ENCODE results near the gene MEIOB.
A peak's percentile ranks its signal among the peaks of the same experiment; 100 is the strongest.
"Not testable (repeated sequence)": the region's sequence is repeated elsewhere in the genome, so short reads cannot be mapped to it uniquely, and the experiment has no call there.

Gene MEIOB

DNA sequence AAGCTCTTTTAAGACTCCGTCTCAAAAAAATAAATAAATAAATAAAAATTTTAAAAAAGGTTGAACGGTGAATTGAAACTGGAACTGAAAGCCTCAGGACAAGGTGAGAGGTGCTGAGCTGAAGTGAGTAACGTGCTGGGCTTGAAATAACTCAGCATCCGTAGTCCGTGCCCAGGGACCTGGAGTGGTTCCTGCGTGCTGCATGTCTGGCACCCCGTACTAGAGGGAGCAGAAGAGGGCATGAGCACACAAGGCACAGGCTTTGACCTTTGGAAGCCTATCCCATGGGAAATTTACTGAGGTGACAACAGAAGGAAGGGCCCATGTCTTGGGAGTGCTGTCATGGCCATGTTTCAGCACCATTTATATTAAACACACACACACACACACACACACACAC, 4.5 kb upstream of the MEIOB start:
- TF ChIP-seq, protein P1, sequence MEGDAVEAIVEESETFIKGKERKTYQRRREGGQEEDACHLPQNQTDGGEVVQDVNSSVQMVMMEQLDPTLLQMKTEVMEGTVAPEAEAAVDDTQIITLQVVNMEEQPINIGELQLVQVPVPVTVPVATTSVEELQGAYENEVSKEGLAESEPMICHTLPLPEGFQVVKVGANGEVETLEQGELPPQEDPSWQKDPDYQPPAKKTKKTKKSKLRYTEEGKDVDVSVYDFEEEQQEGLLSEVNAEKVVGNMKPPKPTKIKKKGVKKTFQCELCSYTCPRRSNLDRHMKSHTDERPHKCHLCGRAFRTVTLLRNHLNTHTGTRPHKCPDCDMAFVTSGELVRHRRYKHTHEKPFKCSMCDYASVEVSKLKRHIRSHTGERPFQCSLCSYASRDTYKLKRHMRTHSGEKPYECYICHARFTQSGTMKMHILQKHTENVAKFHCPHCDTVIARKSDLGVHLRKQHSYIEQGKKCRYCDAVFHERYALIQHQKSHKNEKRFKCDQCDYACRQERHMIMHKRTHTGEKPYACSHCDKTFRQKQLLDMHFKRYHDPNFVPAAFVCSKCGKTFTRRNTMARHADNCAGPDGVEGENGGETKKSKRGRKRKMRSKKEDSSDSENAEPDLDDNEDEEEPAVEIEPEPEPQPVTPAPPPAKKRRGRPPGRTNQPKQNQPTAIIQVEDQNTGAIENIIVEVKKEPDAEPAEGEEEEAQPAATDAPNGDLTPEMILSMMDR (conservative IDR thresholded peaks at IDR 0.05; ENCODE audit: low read depth, low read length), result no peak
- DNase-seq (ENCODE audit: low read depth), result no peak
- H3K4me3 ChIP-seq (ENCODE audit: low read depth, low read length), result no peak overlapping the region

DNA sequence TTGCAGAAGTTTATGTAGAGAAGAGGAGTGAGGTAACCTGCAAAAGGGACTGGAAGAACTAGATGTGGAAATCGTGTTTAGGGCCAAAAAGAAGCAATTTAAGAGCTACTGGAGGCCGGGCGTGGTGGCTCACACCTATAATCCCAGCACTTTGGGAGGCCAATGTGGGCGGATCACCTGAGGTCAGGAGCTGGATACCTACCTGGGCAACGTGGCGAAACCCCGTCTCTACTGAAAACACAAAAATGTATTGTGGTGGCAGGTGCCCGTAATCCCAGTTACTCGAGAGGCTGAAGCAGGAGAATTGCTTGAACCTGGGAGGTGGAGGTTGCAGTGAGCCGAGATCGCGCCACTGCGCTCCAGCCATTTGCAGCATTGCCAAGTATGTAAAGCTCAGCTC, 4.1 kb upstream of the MEIOB start:
- not testable (repeated sequence) for H3K4me3 ChIP-seq (ENCODE audit: low read depth, low read length); DNase-seq (ENCODE audit: low read depth)

DNA sequence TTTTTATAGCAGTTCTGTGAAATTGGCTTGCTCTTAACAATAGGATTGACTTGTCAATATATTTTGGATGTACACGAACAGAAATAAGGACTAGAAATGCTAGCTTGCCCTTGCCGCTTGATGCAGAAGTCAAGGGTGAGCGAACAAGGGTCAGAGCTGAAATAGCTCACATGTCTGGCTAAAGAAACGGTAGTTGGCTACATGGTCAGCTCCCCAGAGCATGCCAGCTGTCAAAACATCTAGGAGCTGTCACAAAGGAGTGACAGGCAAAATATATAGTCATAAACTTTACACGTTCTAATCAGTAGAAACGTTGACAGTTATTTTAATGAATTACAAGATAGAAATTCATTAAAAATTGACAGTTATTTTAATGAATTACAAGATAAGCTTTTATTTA, 2.9 kb upstream of the MEIOB start:
- TF ChIP-seq, protein P1 (conservative IDR thresholded peaks at IDR 0.05; ENCODE audit: low read depth, low read length), result no peak
- no peak for DNase-seq (ENCODE audit: low read depth)
- H3K4me3 ChIP-seq (ENCODE audit: low read depth, low read length), result no peak overlapping the region

DNA sequence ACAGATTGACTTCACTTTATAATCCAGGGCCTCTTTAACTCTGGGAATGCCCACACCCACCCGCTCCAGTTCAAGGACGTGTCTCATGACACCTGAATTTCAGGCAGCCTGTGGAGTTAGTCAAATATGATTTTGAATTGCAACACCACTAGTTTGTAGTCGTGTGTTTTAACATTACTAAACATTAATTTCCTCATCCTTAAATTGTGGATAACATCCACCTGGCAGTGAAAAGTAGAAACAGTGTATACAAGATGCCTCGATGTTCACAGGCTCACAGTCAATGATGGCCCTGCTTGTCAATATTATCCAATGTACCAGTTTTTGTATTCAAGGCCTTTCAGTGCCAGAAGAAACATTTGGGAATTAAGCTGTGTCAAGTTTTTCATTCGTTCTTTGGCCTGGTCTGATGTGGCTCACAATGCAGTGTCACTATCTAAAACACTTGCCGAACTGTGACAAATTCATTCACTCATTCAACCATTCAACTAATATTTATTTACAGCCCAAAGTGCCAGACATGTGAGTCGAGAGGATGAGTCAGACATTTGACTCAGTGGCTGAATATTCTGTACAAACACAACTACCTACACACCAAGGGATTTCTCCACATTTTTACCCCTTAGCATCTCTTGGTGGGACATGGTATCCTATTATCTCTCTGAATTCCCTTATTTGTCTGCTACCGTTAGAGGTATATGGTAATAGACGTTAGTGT, 1.4 kb downstream of the MEIOB start:
- TF ChIP-seq, protein P1 (conservative IDR thresholded peaks at IDR 0.05; ENCODE audit: low read depth, low read length), result no peak
- H3K4me3 ChIP-seq (ENCODE audit: low read depth, low read length), result no peak overlapping the region
- peak; percentile 71 for DNase-seq (ENCODE audit: low read depth)

DNA sequence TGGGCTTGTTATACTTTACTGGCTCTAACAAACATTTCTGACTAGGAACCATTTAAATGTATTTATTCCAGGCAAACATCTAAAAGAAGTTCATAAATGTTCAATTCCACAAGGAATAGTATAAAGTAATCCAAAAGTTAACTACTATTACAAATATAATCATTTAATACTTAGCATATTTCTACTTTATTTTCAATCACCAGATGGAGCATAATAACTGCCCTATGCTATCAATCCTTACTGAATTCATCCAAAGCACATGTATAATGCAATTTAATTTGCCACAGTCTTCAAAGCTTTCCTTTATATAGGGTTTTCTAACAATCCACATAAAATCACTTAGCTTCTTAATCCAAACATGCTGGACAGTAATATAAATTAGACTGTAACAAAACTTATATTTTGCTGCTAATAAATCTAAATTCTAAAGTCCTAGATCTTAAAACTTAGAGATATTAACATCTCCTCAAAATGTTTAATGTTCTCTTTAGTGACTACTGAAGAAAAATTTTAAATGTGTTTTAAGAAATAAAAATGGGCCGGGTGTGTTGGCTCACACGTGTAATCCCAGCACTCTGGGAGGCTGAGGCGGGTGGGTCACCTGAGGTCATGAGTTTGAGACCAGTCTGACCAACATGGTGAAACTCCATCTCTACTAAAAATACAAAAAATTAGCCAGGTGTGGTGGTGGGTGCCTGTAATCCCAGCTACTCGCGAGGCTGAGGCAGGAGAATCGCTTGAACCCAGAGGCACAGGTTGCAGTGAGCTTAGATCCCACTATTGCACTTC, 5.9 kb downstream of the MEIOB start:
- TF ChIP-seq, protein P1 (conservative IDR thresholded peaks at IDR 0.05; ENCODE audit: low read depth, low read length), result no peak

DNA sequence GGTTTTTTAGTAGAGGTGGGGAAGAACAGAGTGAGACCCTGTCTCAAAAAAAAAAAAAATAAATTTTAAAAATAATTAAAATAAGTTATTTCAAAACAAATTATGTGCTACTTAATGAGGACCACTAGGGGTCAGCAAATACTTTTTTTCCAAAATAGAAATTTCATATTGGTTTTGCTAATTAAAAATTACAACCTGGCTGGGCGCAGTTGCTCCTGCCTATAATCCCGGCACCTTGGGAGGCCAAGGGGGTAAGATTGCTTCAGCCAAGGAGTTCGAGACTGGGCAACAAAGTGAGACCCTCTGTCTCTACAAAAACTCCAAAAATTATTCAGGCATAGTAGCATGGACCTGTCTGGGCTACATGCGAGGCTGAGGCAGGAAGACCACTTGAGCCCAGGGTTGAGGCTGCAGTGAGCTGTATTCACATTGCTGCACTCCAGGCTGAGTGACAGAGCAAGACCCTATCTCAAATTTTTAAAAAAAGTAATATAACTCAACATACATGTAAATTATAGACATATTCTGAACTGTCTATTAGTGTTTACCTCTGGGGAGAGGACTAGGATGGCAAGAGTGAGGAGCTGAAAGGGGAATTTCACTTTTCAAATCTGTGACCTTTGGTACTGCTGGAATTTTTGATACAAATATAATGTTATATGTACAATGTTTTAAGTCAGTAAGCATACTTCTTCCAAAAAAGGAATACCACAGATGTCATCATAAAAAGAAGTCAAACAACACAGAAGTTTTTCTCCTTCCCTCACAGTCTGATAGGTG, 8.1 kb downstream of the MEIOB start:
- H3K4me3 ChIP-seq (ENCODE audit: low read depth, low read length), result no peak overlapping the region
- TF ChIP-seq, protein P1 (conservative IDR thresholded peaks at IDR 0.05; ENCODE audit: low read depth, low read length), result peak; percentile 61
- peak; percentile 62 for DNase-seq (ENCODE audit: low read depth)

More for the DNA sequence above, 5.9 kb downstream of the MEIOB start:
- DNase-seq (ENCODE audit: low read depth), result no peak
- no peak overlapping the region for H3K4me3 ChIP-seq (ENCODE audit: low read depth, low read length)

DNA sequence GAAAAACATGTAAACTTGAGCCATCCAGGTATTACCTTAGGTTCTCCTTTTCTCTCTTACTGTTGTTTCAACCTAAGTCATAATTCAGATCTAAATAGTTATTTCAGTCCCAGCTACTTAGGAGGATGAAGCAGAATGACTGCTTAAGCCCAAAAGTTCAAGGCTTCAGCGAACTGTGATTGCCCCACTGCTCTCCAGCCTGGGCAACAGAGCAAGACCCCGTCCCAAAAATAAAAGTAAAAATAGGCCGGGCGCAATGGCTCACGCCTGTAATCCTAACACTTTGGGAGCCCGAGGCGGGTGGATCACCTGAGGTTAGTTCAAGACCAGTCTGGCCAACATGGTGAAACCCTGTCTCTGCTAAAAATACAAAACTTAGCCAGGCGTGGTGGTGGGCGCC, 9.6 kb downstream of the MEIOB start:
- TF ChIP-seq, protein P1 (conservative IDR thresholded peaks at IDR 0.05; ENCODE audit: low read depth, low read length), result no peak
- no peak overlapping the region for H3K4me3 ChIP-seq (ENCODE audit: low read depth, low read length)

More for the DNA sequence above, 9.6 kb downstream of the MEIOB start:
- DNase-seq (ENCODE audit: low read depth), result no peak

Data from choroid plexus epithelial cell (primary cell).